ENCODE data around the gene ZIM2. TPM values are rescaled to one million over a fixed set of nuclear protein-coding genes. Genes with fewer than 3 reads are reported as not detected.

Gene ZIM2
- total RNA-seq, 1 donor from 2014 or later, result not detected

- H3K4me3 Mint-ChIP-seq, result no peak overlapping the region
- peaks cover 23% of the 10 kb centered on the region for H3K9me3 Mint-ChIP-seq
- TF ChIP-seq CTCF (conservative IDR thresholded peaks at IDR 0.05), result no peak
Measured at GRCh38 chr19:56814656-56815055, 25.9 kb downstream of the ZIM2 start.

GRCh38 chr19:56813531-56813930 lies 27.0 kb downstream of the ZIM2 start:
- H3K27me3 Mint-ChIP-seq, result no peaks in the 10 kb centered on the region
- no peak overlapping the region for H3K4me3 Mint-ChIP-seq
- H3K4me1 Mint-ChIP-seq (ENCODE audit: unreplicated experiment), result no peaks in the 10 kb centered on the region
- no peak for DNase-seq (ENCODE audit: extremely low spot score, unreplicated experiment)
- H3K9me3 Mint-ChIP-seq, result peaks cover 17% of the 10 kb centered on the region
- no peaks in the 10 kb centered on the region for H3K36me3 Mint-ChIP-seq
- TF ChIP-seq CTCF (conservative IDR thresholded peaks at IDR 0.05), result no peak
- no peak overlapping the region for H3K27ac Mint-ChIP-seq

More at GRCh38 chr19:56814656-56815055, 25.9 kb downstream of the ZIM2 start:
- H3K4me1 Mint-ChIP-seq (ENCODE audit: unreplicated experiment), result no peaks in the 10 kb centered on the region
- DNase-seq (ENCODE audit: extremely low spot score, unreplicated experiment), result no peak
- no peaks in the 10 kb centered on the region for H3K27me3 Mint-ChIP-seq
- no peak overlapping the region for H3K27ac Mint-ChIP-seq
- no peaks in the 10 kb centered on the region for H3K36me3 Mint-ChIP-seq

- H3K4me3 Mint-ChIP-seq, result no peak overlapping the region
- no peak for TF ChIP-seq CTCF (conservative IDR thresholded peaks at IDR 0.05)
- no peak for DNase-seq (ENCODE audit: extremely low spot score, unreplicated experiment)
- H3K27ac Mint-ChIP-seq, result no peak overlapping the region
- no peaks in the 10 kb centered on the region for H3K4me1 Mint-ChIP-seq (ENCODE audit: unreplicated experiment)
- H3K27me3 Mint-ChIP-seq, result no peaks in the 10 kb centered on the region
- H3K9me3 Mint-ChIP-seq, result peaks cover 17% of the 10 kb centered on the region
- H3K36me3 Mint-ChIP-seq, result no peaks in the 10 kb centered on the region
Measured at GRCh38 chr19:56811480-56811879, 29.0 kb downstream of the ZIM2 start.

GRCh38 chr19:56810260-56810659 lies 30.3 kb downstream of the ZIM2 start:
- TF ChIP-seq CTCF (conservative IDR thresholded peaks at IDR 0.05), result no peak
- H3K27me3 Mint-ChIP-seq, result no peaks in the 10 kb centered on the region
- H3K4me3 Mint-ChIP-seq, result no peak overlapping the region
- H3K9me3 Mint-ChIP-seq, result peaks cover 16% of the 10 kb centered on the region
- no peaks in the 10 kb centered on the region for H3K36me3 Mint-ChIP-seq
- no peak overlapping the region for H3K27ac Mint-ChIP-seq
- DNase-seq (ENCODE audit: extremely low spot score, unreplicated experiment), result no peak
- no peaks in the 10 kb centered on the region for H3K4me1 Mint-ChIP-seq (ENCODE audit: unreplicated experiment)

GRCh38 chr19:56808717-56809392 lies 31.7 kb downstream of the ZIM2 start:
- Mint-ChIP-seq H3K27ac (no peak overlapping the region), H3K4me1 (ENCODE audit: unreplicated experiment) (no peaks in the 10 kb centered on the region), H3K27me3 (no peaks in the 10 kb centered on the region), H3K9me3 (peaks cover 16% of the 10 kb centered on the region), H3K36me3 (no peaks in the 10 kb centered on the region), H3K4me3 (no peak overlapping the region)
- DNase-seq (ENCODE audit: extremely low spot score, unreplicated experiment), result no peak
- no peak for TF ChIP-seq CTCF (conservative IDR thresholded peaks at IDR 0.05)

Data from type B pancreatic cell (in vitro differentiated cells).